GM19043 (cell line): ENCODE results near the gene HIF3A.
"Not testable (repeated sequence)": the region's sequence is repeated elsewhere in the genome, so short reads cannot be mapped to it uniquely, and the experiment has no call there.

Experiments
- ATAC-seq: cut with Tn5 transposase; IDR thresholded peaks from one replicate; pipeline ENCODE4 v1.9.1; 2021; ENCODE audit warnings: low read depth; ENCODE audit not compliant: unreplicated experiment

The HIF3A gene

DNA sequence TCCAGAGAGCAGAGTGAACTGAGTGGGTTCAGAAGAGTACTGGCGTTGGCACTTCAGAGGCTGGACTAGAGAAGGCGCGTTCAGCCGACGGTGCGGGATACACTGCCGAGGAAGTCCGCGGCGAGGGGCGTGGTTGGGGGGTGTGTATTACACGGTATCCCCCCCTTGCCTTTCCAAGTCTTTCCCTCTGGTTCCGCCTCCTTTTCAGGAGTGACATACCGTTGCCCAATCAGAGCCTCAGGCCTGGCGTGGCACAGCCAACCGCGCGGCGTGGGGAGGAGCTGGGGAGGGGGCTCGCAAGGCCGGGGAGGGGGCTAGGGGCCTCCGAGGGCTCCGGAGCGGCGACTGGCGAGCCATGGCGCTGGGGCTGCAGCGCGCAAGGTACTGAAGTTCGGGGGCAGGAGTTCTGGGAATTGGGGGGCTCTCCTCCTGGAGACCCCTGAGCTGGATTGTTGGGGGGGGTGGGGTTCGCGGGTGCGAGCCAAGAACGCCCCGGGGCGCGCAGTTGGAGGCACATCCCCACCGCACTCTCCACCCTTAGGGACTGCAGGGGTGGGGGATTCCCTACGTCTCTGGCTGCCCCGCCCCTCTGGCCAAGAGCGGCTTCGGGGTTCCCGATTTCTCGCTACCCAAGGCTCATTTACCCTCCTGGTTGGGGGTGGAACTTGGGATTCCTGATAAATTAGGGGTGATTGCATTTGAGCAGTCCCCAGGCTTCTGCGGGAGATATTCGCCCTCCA is at the start of gene HIF3A:
HIF3A (plus strand) TSS at position 321 of the 740 bp plus-strand sequence; CDS start at position 356, 35 bp downstream.
- no peak for ATAC-seq

DNA sequence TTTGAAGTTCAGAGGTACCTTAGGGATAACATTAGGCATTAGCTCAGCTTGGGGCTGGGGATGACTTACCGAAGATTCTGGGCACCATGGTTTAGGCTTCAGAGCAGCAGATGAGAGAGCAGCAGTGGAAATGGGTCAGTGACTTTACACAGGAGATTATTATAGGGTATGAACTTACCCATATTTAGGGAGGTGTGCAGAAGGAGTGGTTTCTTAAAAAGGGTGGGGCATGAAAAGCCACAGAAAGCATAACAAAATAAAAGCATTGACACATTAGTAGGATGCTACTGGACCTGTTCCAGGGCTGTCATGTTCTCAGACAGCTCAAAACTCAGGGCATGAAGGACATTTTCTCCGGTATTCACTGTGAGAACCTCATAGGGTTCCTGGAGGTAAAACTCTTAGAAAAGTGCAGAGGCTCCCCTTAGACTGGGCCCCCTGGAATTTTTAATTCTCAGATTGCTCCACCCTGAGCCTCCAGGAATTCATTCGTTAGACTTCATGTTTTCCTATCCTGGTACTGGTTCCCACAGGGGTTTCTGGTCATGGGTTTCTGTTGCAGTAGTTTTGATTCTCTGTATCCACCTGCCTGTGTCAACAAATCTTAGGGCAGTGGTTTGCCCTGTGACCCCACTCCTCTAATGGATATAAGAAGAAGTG is 46.6 kb upstream of the HIF3A start:
- no peak for ATAC-seq

DNA sequence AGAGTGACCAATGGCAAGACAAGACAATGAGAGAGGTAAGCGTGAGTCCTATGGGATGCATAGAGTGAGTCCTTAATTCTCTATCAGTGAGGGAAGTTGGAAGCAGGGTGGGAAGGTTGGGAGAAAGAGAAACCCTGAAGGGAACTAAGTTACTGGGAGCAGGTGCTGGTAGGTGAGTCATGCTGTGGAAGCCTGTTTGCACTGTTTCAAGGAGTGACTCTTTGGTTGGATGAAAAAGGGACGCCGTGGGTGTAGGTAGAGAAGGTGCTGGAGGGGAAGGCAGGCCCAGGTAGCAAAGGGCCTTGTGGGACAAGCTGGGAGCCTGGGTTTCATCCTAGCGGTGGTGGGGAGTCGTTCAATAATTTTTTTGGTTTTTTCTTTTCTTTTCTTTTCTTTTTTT is 45.4 kb upstream of the HIF3A start:
- no peak for ATAC-seq

DNA sequence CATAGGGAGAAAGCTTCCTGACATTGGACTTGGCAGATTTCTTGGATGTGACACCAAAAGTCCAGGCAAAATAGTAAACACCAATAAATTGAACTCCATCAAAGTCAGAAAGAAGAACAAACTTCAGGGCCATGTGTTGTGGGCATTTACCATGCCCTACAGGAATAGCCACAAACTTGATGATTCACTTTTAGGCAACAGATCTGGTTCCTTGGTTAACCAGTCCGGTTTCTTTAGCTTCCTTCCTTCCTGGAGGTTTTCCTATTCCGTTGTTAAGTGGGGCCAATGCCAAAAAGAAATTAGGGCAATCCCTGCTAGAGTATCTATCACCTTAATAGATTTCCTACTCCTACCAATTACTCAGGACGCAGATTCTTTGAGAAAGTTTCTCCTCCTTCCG is 42.1 kb upstream of the HIF3A start:
- no peak for ATAC-seq

DNA sequence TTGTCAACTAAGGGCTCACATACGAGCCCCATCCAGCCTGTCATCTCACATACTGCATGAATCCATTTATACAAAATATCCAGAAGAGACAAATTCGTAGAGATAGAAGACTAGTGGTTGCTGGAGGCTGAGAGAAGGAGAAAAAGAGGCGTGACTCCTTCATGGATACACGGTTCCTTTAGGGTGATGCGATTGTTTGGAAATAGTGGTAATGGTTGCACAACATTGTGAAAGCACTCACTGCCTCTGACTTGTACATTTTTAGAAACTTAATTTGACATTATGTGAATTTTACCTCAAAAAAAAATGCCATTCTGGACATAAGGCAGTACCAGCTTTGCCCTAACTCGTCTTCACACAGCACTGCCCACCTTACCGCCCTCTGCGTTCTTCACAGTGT is 40.0 kb upstream of the HIF3A start:
- no peak for ATAC-seq

DNA sequence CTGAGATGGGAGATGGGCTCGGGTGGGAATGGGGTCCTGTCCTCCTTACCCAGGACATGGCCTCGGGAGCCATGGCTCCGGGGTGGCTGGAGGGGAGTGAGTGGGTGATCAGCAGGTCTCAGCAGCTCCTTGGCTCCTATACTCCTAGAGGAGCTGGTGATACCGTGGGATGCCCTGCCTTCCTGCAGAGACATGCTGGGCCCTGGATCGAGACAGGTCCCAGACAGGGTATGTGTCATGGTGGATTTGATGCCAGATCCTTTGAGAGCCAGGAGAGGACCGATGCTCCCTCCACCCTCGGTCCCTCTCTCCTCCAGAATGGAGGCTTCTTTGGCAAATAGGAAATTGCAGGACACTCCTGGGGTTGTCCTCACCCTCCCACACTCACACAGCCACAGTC is 35.3 kb upstream of the HIF3A start:
- ATAC-seq = not testable (repeated sequence)

DNA sequence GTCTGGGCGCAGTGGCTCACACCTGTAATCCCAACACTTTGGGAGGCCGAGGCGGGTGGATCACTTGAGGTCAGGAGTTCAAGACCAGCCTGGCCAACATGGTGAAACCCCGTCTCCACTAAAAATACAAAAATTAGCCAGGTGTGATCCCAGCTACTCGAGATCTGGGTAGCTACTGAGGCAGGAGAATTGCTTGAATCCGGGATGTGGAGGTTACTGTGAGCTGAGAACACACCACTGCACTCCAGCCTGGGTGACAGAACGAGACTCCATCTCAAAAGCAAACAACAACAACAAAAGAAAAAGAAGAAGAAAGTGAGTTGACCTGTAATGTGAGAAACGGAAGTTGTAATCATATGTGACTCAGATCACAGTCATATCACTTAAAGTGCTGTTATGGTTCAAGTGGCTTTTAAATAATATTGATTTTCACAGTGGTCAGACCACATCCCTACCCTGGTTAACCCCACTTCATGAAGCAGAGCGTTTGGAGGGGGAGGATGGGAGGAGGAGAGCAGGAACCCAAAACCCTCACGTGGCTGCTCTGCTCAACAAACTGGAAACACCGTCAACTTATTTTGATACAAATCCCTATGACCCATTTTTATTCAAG is 34.1 kb upstream of the HIF3A start:
- ATAC-seq = peak; percentile 59

DNA sequence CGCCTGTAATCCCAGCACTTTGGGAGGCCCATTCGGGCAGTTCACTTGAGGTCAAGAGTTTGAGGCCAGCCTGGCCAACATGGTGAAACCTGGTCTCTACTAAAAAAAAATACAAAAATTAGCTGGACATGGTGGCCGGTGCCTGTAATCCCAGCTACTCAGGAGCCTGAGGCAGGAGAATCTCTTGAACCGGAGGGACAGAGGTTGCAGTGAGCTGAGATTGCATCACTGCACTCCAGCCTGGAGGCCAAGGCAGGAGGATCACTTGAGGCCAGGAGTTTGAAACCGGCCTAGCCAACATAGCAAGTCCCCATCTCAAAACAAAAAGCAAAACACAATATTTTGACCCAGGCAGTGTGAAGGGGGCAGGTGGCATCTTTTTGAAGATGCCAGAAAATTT is 32.0 kb upstream of the HIF3A start:
- ATAC-seq = not testable (repeated sequence)

DNA sequence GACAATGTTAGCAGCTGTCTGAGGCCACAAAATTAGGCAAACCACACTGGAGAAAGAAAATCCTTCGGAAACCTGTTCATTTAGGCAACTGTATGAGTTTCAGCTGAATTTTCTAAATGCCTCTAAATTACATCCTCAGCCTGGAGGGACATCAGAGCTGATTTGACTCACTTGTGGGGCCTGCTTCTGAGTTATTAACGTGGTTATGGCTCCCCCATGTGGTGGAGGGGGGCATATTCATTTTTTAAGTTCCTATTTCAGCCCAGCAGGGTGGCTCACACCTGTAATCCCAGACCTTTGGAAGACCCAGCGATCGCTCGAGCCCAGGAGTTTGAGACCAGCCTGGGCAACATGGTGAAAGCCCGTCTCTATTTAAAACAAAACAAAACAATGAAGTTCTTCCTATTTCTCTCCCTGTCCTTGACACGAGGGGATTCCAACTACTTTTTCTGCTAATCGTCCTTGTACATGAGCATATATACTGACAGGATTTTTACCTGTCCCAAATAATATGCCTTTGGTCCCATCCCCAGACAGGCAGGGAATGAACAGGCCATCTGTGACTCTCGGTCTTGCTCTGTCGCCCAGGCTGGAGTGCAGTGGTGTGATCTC is 31.5 kb upstream of the HIF3A start:
- no peak for ATAC-seq

DNA sequence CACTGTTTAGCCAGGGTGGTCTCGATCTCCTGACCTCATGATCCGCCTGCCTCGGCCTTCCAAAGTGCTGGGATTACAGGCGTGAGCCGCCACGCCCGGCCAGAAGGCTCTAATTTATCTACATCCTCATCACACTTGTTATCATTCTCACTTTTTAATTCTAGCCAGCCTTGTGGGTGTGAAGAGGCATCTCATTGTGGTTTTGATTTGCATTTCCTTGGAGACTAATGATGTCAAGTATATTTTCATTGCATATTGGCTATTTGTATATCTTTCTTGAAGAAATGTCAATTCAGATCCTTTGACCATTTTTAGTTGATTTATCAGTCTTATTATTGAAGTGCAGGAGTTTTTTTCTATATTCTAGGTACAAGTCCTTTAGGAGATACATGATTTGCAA is 27.7 kb upstream of the HIF3A start:
- ATAC-seq = no peak

DNA sequence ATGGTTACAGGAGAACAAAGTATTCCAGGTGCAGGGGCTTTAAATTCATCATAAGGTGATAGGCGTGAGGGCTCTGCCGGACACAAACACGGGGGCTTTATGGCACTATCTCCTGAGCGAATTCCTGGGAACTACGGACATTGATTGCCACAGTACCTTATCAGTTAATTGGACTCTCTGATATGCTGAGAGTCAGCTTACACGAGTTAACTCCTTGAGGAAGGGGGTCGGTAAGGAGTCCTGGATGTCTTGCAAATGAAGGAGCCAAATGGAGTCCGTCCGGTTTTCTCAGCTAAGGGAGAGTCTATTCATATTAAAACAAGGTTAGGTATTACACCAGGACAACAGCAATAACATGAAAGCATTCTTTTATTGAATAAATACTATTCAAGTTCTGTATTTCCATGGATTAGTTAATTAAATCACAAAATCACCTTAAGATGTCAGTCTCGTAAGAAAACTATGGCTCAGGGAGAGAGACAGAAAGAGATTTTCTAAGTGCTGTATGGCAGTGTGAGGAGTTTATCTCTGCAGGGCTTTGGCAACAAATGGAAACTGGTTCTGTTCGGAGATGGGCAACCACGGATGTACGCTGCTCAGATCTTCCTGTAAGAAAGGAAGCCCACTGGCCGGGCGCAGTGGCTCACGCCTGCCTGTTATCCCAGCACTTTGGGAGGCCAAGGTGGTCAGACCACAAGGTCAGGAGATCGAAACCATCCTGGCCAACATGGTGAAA is 26.2 kb upstream of the HIF3A start:
- ATAC-seq = no peak

DNA sequence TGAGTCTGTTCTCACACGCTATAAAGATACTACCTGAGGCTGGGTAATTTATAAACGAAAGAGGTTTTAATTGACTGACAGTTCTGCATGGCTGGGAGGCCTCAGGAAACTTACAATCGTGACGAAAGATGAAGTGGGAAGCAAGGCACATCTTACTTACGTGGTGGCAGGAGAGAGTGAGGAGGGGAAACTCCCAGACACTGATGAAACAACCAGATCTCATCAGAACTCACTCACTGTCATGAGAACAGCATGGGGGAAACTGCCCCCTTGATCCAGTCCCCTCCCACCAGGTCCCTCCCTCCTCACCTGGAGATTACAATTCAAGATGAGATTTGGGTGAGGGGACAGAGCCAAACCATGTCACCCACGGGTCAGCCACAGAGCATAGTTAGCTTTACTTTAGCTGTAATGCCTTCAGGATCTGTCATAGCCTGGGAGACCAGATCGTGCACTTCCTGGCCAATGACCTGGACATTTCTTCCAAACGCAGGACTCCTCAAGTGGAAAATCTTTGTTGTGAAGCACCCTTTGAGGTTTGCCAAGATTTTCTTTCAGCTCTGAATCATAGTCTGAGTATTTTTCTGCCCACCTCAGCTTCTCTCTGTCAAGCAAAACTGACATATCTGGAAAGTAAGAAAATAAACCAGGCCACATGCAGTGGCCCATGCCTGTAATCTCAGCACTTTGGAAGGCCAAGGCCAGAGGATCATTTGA is 25.2 kb upstream of the HIF3A start:
- no peak for ATAC-seq

DNA sequence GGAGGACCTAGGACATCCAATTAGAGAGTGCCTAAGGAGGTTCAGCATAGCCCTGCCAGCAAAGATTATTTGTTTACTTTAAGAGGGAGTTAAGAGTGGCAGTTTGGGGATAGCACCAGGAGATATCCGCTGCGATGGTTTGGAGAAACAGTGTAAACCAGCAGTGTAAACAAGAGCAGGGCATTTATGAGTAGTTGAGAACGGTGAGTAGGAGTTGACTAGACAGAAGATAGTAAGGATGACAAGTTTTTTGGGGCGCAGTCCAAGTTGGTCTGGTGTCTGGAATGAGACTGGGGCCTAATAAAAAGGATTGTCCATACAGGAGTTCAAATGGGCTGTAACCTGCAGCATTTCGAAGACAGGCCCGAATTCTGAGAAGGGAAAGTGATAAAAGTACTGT is 22.9 kb upstream of the HIF3A start:
- ATAC-seq = not testable (repeated sequence)

DNA sequence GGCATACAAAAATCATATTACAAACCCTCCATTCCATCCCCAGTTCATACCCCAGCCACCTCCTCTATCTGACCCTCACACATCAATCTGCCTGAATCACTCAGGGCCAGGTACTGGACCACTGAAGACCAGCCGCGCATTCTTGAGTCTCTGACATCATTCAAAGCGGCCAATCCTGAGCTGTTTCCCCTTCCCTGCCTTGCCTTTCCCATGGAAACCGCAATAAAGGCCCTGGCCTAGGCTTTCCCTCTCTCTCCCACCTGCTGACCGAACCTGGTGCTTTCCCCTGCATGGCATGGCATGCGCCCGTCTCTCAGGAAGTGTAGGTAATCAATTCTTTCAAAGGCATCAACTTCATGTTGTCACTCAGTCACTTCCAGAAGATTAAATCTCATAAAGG is 17.7 kb upstream of the HIF3A start:
- no peak for ATAC-seq

DNA sequence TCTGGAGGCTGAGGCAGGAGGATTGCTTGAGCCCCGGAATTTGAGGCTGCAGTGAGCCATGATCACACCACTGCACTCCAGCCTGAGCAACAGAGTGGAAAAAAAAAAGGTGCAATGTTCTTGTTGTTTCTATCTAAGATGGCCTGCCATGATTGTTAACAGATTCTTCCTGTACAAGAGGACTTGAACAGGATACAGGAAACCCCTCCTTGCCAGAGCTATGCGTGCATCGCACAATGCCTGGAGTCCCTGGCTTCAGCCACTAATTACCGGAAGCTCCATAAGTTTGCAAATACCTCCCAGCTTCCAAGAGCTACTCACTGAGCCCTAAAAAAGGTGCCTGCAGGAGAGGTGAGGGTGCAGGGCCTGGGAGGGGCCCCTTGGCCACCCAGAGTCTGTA is 13.1 kb upstream of the HIF3A start:
- no peak for ATAC-seq

DNA sequence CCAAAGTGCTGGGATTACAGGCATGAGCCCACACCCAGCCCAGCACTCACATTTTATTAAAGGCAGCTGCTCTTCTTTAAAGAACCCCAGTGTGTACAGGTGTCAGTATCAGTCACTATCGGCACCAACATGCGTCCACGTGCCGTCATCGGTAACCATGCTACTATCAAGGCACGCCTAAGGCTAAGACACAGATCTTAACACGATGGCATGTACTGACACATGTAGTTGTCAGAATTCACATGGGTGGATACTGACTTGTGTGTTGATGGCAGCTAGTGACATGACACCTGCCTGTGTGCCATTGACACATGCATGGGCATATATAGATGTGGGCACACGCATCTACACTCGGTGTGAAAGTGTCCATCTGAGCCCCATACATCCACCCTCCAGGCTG is 12.2 kb upstream of the HIF3A start:
- ATAC-seq = no peak

DNA sequence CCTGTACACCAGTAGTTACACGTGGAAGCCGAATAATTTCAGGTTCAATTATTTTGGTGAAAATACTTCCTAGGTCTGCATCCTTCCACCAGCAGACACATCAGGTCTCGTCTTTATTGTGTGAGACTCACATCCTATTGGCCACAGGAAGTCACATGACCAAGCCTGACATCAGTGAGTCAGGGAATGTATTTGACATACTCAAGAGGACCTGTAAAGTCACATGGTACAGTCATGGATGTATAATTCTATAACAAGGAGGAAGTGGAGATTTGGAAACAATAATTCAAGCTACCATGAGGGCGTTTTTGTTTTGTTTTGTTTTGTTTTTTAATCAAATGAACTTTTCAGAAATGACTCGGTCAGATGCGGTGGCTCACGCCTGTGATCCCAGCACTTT is 9.3 kb upstream of the HIF3A start:
- no peak for ATAC-seq

DNA sequence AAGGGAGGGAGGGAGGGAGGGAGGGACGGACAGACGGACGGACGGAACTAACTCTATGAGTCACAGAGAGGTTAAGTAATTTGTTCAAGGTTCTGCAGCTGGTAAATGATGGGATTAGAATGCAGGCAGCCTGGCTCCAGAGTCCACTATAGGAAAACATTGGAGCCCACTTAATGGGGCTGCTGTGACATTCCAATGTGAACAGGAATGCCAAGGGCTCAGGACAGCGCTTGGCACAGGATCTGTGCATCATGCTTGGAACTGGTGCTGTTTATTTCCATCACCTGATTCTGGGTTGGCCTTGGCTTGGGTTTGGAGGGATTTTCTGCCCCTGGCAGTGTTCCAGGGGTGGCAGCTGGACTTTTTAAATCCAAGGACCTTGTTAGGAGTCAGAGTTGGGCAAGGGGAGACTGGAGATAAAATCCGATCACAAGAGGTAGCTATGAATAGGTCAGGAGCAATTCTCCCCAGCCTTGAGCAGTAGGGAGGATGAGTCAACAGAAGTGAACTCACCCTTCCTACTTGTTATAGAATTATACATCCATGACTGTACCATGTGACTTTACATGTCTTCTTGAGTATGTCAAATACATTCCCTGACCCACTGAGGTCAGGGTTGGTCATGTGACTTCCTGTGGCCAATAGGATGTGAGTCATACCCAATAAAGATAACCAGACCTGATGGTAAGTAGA is 7.8 kb upstream of the HIF3A start:
- no peak for ATAC-seq

DNA sequence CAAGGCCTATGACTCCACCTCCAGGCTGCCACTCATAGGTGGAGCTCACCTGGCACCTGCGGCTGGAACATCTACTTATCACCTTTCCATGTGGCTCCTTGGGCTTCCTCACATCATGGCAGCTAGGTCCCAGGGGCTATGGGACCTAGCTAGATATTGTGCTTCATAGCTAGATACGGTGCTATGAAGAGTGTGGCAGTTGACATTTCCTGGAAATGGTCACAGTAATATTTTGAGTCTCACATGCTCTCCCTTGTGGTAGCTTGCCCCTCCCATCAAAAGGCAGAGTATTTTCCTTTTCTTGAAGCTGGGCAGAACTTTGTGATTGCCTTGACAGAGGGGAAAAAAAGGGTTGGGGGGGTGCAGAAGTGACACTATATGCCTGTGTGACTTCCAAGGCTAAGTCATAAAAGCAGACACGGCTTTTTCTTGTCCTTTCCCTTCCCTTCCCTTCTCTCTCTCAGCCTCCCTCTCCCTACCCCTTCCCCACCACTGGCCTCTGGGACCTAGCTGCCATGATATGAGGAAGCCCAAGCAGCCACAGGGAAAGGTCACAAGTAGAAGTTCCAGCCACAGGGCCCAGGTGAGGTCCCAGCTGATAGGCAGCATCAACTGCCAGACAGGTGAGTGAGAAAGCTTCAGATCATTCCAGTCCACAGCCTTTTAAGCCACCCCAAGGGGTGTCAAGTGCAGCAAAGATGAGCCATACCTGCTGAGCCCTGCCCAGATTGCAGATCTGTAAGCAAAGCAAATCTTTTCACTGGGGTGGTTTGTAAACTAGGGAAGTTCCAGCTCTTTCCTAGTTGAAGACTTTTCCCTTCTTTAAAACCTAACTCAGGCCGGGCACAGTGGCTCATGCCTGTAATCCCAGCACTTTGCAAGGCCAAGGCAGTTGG is 6.9 kb upstream of the HIF3A start:
- ATAC-seq = no peak
